Stimulated activated naive CD4-positive, alpha-beta T cell treated with Interleukin-2 at 50 U/mL for 16 hours (primary cell): ENCODE results near the gene C3orf22.
"Not testable (repeated sequence)": the region's sequence is repeated elsewhere in the genome, so short reads cannot be mapped to it uniquely, and the experiment has no call there.

Experiments
- DNase-seq: peaks from one replicate; lab custom pipeline; 2025; lab: John Stamatoyannopoulos, UW

The C3orf22 gene

GRCh38 chr3:126542340-126543241 is 16.1 kb downstream of the C3orf22 start:
- no peak for DNase-seq

GRCh38 chr3:126541628-126542339 is 16.9 kb downstream of the C3orf22 start:
- DNase-seq: no peak

DNA sequence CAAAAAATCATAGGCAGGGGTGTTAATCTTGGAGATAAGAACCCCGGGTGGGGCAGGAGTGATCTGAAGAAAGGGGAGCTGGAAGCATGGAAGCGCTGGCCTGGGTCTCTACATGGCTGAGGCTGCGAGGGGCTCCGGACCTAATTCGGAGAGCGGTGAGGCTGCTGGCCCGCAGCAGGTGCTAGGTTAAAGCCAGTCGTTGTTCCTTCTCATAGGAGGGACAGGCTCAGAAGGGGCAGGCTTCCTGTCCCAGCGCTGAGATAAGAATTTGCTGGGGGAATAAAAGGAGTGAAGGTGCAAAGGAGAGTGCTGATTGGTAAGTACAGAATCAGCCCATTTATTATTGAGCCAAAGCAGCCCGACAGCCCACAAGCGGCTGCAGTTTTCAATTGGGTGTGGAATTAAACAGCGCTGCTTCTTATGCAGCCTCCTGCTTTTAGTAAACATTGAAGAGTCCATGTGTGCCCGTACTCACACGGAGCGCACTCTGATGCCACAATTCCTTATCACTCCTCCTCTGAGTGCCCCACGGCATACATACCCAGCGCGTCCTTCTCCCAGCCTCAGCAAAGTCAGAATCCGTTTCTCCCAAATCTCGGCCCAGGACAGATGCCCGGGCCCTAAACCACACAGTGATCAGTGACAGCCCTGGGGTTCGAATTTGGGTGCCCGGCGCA is 17.6 kb downstream of the C3orf22 start:
- no peak for DNase-seq

GRCh38 chr3:126540342-126540849 is 18.3 kb downstream of the C3orf22 start:
- no peak for DNase-seq

GRCh38 chr3:126539558-126540250 is 19.0 kb downstream of the C3orf22 start:
- no peak for DNase-seq

GRCh38 chr3:126538966-126539365 is 19.8 kb downstream of the C3orf22 start:
- no peak for DNase-seq

DNA sequence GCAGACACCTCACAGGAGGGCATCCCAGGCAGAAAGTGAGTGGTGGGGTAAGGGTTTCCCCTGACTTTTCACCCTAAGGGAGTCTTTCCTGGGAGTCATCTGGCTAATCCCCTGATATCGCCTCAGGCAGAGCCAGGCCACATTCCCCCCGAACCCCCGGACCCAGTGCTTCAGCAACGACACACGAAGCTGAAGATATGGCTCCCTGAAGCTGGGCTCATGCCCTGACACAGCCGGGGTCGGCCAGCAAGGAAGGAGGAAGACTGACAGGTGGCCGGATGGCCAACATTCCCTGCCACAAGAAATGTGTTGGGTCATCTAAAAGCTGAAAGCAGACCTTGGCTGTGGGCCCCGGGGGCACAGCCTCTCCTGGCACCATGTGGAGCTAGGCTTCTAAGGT is 20.4 kb downstream of the C3orf22 start:
- no peak for DNase-seq

- no peak for DNase-seq
Measured at GRCh38 chr3:126537730-126538281, 20.9 kb downstream of the C3orf22 start.

- DNase-seq: no peak
Measured at GRCh38 chr3:126537116-126537729, 21.5 kb downstream of the C3orf22 start.

GRCh38 chr3:126536126-126536525 is 22.6 kb downstream of the C3orf22 start:
- no peak for DNase-seq

DNA sequence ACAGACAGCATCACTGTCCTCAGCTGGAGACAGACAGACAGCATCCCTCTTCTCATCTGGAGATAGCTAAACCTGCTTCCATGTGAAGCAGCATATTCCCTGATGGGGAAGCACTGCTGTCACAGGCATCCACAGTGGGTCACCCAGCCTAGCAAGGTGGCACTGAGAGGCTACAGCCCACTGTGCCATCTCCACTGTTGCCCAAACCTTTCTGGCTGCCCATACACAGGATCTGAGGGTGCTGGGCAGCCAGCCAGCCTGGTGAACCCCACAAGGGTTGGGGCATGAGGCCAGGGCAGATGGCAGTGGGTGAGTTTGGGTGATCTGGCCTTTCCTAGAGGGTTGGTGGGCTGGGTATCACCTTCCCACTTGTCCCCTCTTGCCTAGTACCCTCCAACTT is 23.1 kb downstream of the C3orf22 start:
- no peak for DNase-seq

- not testable (repeated sequence) for DNase-seq
Measured at GRCh38 chr3:126534716-126535115, 24.0 kb downstream of the C3orf22 start.

GRCh38 chr3:126533506-126533905 is 25.2 kb downstream of the C3orf22 start:
- DNase-seq: no peak

- DNase-seq: no peak
Measured at GRCh38 chr3:126531051-126531330, 27.7 kb downstream of the C3orf22 start.

DNA sequence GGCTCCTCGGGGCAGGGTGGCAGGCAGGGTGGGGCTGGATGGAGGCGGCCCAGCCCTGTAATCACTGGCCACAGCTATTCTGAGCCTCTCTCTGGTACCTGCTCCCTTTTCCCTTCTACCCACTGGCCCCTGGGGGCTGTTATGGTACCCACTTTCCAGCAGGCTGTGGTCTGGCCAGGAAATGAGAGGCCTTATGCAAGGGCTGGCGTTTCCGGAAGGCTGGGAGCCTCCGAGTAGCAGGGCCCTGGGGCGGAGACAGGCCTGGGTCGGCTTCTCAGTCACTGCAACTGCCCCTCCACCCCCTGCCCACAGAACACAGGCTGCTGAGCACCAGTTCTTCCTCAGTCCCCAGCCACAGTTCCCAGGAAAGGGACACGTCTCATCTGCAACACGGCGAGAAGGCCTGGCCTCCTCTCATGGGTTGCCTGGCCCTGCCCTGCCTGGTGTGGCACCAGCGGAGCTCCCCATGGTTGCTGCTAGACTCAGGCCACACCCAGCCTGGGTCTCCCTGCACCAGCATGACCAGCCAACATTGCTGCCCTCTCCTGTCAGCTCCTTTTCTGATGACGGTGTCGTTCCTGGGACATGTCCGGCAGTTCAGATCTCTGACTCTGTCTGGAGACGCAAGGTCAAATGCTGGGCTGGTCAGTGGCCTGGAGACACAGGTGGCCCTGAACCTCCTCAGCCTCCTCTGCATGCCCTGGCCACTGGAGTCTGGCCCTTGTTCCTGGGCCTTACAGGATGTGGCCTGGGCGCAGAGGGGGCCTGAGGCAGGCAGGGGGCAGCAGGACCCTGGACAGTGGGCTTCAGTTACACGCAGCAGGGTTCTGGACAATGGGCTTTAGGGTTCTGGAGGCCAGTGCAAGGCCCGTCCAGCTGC is 28.3 kb downstream of the C3orf22 start:
- DNase-seq: no peak

GRCh38 chr3:126529585-126530170 is 29.1 kb downstream of the C3orf22 start:
- no peak for DNase-seq

DNA sequence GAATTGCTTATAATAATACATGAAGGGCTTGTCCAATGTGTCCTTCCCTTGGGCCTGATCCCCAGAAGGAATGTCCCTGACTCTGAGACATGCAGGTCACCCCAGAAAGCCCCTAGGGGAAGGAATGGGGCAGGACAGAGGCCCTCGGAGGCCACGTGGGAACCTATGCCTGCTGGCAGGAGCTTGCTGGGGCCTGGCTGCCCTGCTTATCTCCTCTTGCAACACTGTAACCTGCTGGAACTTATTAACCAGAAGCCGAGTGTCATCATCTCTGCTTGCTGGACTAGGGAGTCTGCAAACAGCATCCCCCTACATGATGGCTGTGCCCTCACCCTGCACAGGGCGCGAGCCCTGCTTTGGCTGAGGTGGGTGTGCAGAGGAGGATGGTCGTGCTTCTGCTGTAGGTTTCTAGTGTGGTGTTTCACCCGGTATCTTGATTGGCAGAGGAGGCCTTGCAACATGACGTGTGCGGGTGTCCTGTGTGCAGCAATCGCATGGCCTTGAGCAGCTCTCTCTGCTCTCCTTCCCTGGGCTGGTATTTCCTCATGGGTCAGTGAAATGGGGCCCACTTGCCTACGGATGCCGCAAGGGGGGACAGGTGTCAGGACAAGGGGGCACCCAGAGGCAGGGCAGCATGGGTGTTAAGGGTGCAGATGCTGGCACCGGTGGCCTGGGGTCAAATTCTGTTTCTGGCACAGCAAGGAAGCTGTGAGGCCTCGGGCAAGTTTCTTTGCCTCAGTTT is 29.8 kb downstream of the C3orf22 start:
- DNase-seq: no peak

- no peak for DNase-seq
Measured at GRCh38 chr3:126528419-126528799, 30.3 kb downstream of the C3orf22 start.
